GM18858 (cell line): ENCODE data around the gene PDCD1.

Source experiments
- ATAC-seq: cut with Tn5 transposase; IDR thresholded peaks from one replicate; pipeline ENCODE4 v1.9.1; 2021; ENCODE audit not compliant: unreplicated experiment

PDCD1 gene

GRCh38 chr2:241865957-241866789 lies 7.5 kb upstream of the PDCD1 start:
- no peak for ATAC-seq

- ATAC-seq = no peak
These were observed 6.8 kb upstream of the PDCD1 start for GRCh38 chr2:241865416-241865956.

GRCh38 chr2:241864850-241865213 lies 6.1 kb upstream of the PDCD1 start:
- ATAC-seq = no peak

GRCh38 chr2:241864168-241864849 lies 5.6 kb upstream of the PDCD1 start:
- no peak for ATAC-seq

- ATAC-seq = no peak
These were observed 4.9 kb upstream of the PDCD1 start for GRCh38 chr2:241863536-241863954.

- no peak for ATAC-seq
These were observed 4.3 kb upstream of the PDCD1 start for GRCh38 chr2:241862775-241863535.

GRCh38 chr2:241862093-241862492 lies 3.4 kb upstream of the PDCD1 start:
- no peak for ATAC-seq

GRCh38 chr2:241861264-241861663 lies 2.6 kb upstream of the PDCD1 start:
- no peak for ATAC-seq

- no peak for ATAC-seq
These were observed 1.7 kb upstream of the PDCD1 start for GRCh38 chr2:241860184-241861078.

- ATAC-seq = no peak
These were observed 916 bp upstream of the PDCD1 start for GRCh38 chr2:241859436-241860183.

GRCh38 chr2:241859017-241859435 lies 332 bp upstream of the PDCD1 start:
- no peak for ATAC-seq

GRCh38 chr2:241857572-241858121 lies 1.0 kb downstream of the PDCD1 start:
- no peak for ATAC-seq

GRCh38 chr2:241857041-241857541 lies 1.6 kb downstream of the PDCD1 start:
- no peak for ATAC-seq

- no peak for ATAC-seq
These were observed 2.7 kb downstream of the PDCD1 start for GRCh38 chr2:241855888-241856422.

- no peak for ATAC-seq
These were observed 3.3 kb downstream of the PDCD1 start for GRCh38 chr2:241855245-241855887.

GRCh38 chr2:241854342-241855244 lies 4.1 kb downstream of the PDCD1 start:
- no peak for ATAC-seq

GRCh38 chr2:241853651-241854341 lies 4.9 kb downstream of the PDCD1 start:
- ATAC-seq = no peak
